Activated T-cell treated with anti-CD3 and anti-CD28 coated beads, Interleukin-2, amount 50 U/mL, for 4 hours (primary cell): ENCODE data around the gene SELENOI. TPM values are rescaled to one million over a fixed set of nuclear protein-coding genes. Genes with fewer than 3 reads are reported as not detected.
"Not testable (repeated sequence)": the region's sequence is repeated elsewhere in the genome, so short reads cannot be mapped to it uniquely, and the experiment has no call there.

ENCODE experiments used
- ATAC-seq, 2 donors: fragments of 200-7000 bp; cut with Tn5 transposase; one replicate each; pipeline ENCODE4 v1.10.0; 2021
- DNase-seq: peaks from one replicate; pipeline ENCODE4 v3.0.0-alpha.2; 2020
- H3K27me3 Mint-ChIP-seq: one replicate; pipeline ENCODE4 v1.8.0; 2021; ENCODE audit warnings: low read depth, mixed read lengths
- H3K36me3 Mint-ChIP-seq: one replicate; pipeline ENCODE4 v1.8.0; 2022; ENCODE audit warnings: mixed read lengths; ENCODE audit not compliant: insufficient read depth
- H3K4me1 Mint-ChIP-seq: one replicate; pipeline ENCODE4 v1.8.0; 2021; ENCODE audit warnings: low read depth, mixed read lengths
- H3K4me3 Mint-ChIP-seq: one replicate; pipeline ENCODE4 v1.8.0; 2021; ENCODE audit warnings: mild to moderate bottlenecking, moderate library complexity, mixed read lengths
- H3K9me3 Mint-ChIP-seq: one replicate; pipeline ENCODE4 v1.8.0; 2021; ENCODE audit warnings: mixed read lengths
- total RNA-seq, 3 donors: library from RNA; stranded (reverse); gene quantifications; one replicate each; pipeline ENCODE4 v1.2.1, GENCODE V29; 2021

The SELENOI gene
- total RNA-seq, 3 donors from 2014 or later, result 73.5 to 76.2 (median 76.0) TPM

GRCh38 chr2:26359886-26360473 is 14.0 kb downstream of the SELENOI start:
- Mint-ChIP-seq H3K4me3 (no peak overlapping the region), H3K36me3 (peaks cover 20% of the 10 kb centered on the region), H3K27me3 (no peaks in the 10 kb centered on the region), H3K9me3 (no peaks in the 10 kb centered on the region), H3K4me1 (peaks cover 62% of the 10 kb centered on the region)
- no peak for DNase-seq
- ATAC-seq, result no peak

GRCh38 chr2:26363323-26363722 is 17.4 kb downstream of the SELENOI start:
- DNase-seq (no peak), ATAC-seq (peak; percentile 65 to 77)
- Mint-ChIP-seq H3K27me3 (no peaks in the 10 kb centered on the region), H3K4me1 (peaks cover 33% of the 10 kb centered on the region), H3K36me3 (peaks cover 21% of the 10 kb centered on the region), H3K9me3 (no peaks in the 10 kb centered on the region), H3K4me3 (no peak overlapping the region)

GRCh38 chr2:26363958-26364357 is 18.0 kb downstream of the SELENOI start:
- ATAC-seq (no peak), DNase-seq (no peak)
- H3K4me3 Mint-ChIP-seq, result no peak overlapping the region
- peaks cover 28% of the 10 kb centered on the region for H3K4me1 Mint-ChIP-seq
- H3K36me3 Mint-ChIP-seq, result peaks cover 20% of the 10 kb centered on the region
- H3K9me3 Mint-ChIP-seq, result no peaks in the 10 kb centered on the region
- no peaks in the 10 kb centered on the region for H3K27me3 Mint-ChIP-seq

- H3K36me3 Mint-ChIP-seq, result peaks cover 21% of the 10 kb centered on the region
- H3K4me1 Mint-ChIP-seq, result peaks cover 21% of the 10 kb centered on the region
- H3K4me3 Mint-ChIP-seq, result no peak overlapping the region
- no peaks in the 10 kb centered on the region for H3K9me3 Mint-ChIP-seq
- no peak for DNase-seq
- no peaks in the 10 kb centered on the region for H3K27me3 Mint-ChIP-seq
- no peak for ATAC-seq
Observed at GRCh38 chr2:26364669-26365068, 18.7 kb downstream of the SELENOI start.

- DNase-seq, result no peak
- Mint-ChIP-seq H3K27me3 (no peaks in the 10 kb centered on the region), H3K36me3 (peaks cover 25% of the 10 kb centered on the region), H3K9me3 (no peaks in the 10 kb centered on the region), H3K4me3 (no peak overlapping the region), H3K4me1 (peaks cover 11% of the 10 kb centered on the region)
- no peak for ATAC-seq
Observed at GRCh38 chr2:26366957-26367356, 21.0 kb downstream of the SELENOI start.

GRCh38 chr2:26369664-26370063 is 23.7 kb downstream of the SELENOI start:
- not testable (repeated sequence) for H3K4me3 Mint-ChIP-seq, H3K27me3 Mint-ChIP-seq, ATAC-seq, DNase-seq, H3K9me3 Mint-ChIP-seq, H3K4me1 Mint-ChIP-seq
- peaks cover 35% of the 10 kb centered on the region for H3K36me3 Mint-ChIP-seq

- H3K36me3 Mint-ChIP-seq, result peaks cover 38% of the 10 kb centered on the region
- not testable (repeated sequence) for ATAC-seq, H3K27me3 Mint-ChIP-seq, H3K9me3 Mint-ChIP-seq, H3K4me3 Mint-ChIP-seq, DNase-seq, H3K4me1 Mint-ChIP-seq
Observed at GRCh38 chr2:26370909-26371308, 25.0 kb downstream of the SELENOI start.

- Mint-ChIP-seq H3K4me3 (no peak overlapping the region), H3K4me1 (peaks cover 5% of the 10 kb centered on the region)
- no peak for ATAC-seq
Observed at GRCh38 chr2:26376799-26377198, 30.9 kb downstream of the SELENOI start.

GRCh38 chr2:26380281-26380680 is 34.3 kb downstream of the SELENOI start:
- Mint-ChIP-seq H3K36me3 (peaks cover 41% of the 10 kb centered on the region), H3K4me1 (peaks cover 5% of the 10 kb centered on the region), H3K27me3 (no peaks in the 10 kb centered on the region), H3K4me3 (no peak overlapping the region), H3K9me3 (no peaks in the 10 kb centered on the region)
- ATAC-seq, result no peak
- no peak for DNase-seq

More at GRCh38 chr2:26376799-26377198, 30.9 kb downstream of the SELENOI start:
- peaks cover 45% of the 10 kb centered on the region for H3K36me3 Mint-ChIP-seq
- H3K9me3 Mint-ChIP-seq, result no peaks in the 10 kb centered on the region
- DNase-seq, result no peak
- H3K27me3 Mint-ChIP-seq, result no peaks in the 10 kb centered on the region

GRCh38 chr2:26382564-26382963 is 36.6 kb downstream of the SELENOI start:
- DNase-seq (no peak), ATAC-seq (no peak)
- H3K36me3 Mint-ChIP-seq, result peaks cover 36% of the 10 kb centered on the region
- H3K4me1 Mint-ChIP-seq, result no peaks in the 10 kb centered on the region
- H3K9me3 Mint-ChIP-seq, result no peaks in the 10 kb centered on the region
- H3K4me3 Mint-ChIP-seq, result no peak overlapping the region
- H3K27me3 Mint-ChIP-seq, result no peaks in the 10 kb centered on the region

- ATAC-seq (no peak), DNase-seq (no peak)
- H3K36me3 Mint-ChIP-seq, result peaks cover 31% of the 10 kb centered on the region
- no peaks in the 10 kb centered on the region for H3K27me3 Mint-ChIP-seq
- H3K9me3 Mint-ChIP-seq, result no peaks in the 10 kb centered on the region
- H3K4me1 Mint-ChIP-seq, result no peaks in the 10 kb centered on the region
- no peak overlapping the region for H3K4me3 Mint-ChIP-seq
Observed at GRCh38 chr2:26384183-26384582, 38.2 kb downstream of the SELENOI start.

GRCh38 chr2:26384597-26384996 is 38.7 kb downstream of the SELENOI start:
- H3K27me3 Mint-ChIP-seq, result no peaks in the 10 kb centered on the region
- DNase-seq, result no peak

GRCh38 chr2:26387189-26387588 is 41.2 kb downstream of the SELENOI start:
- H3K4me1 Mint-ChIP-seq, result no peaks in the 10 kb centered on the region
- DNase-seq, result no peak
- H3K9me3 Mint-ChIP-seq, result no peaks in the 10 kb centered on the region
- H3K36me3 Mint-ChIP-seq, result peaks cover 31% of the 10 kb centered on the region
- H3K4me3 Mint-ChIP-seq, result no peak overlapping the region
- no peaks in the 10 kb centered on the region for H3K27me3 Mint-ChIP-seq
- no peak for ATAC-seq

More at GRCh38 chr2:26384597-26384996, 38.7 kb downstream of the SELENOI start:
- H3K4me1 Mint-ChIP-seq, result no peaks in the 10 kb centered on the region
- H3K36me3 Mint-ChIP-seq, result peaks cover 33% of the 10 kb centered on the region
- no peak overlapping the region for H3K4me3 Mint-ChIP-seq
- no peak for ATAC-seq
- no peaks in the 10 kb centered on the region for H3K9me3 Mint-ChIP-seq

GRCh38 chr2:26394694-26395093 is 48.8 kb downstream of the SELENOI start:
- Mint-ChIP-seq H3K36me3 (peaks cover 14% of the 10 kb centered on the region), H3K27me3 (no peaks in the 10 kb centered on the region), H3K9me3 (no peaks in the 10 kb centered on the region), H3K4me3 (no peak overlapping the region), H3K4me1 (peaks cover 15% of the 10 kb centered on the region)
- ATAC-seq (no peak), DNase-seq (no peak)

GRCh38 chr2:26395394-26395793 is 49.5 kb downstream of the SELENOI start:
- no peak for ATAC-seq
- no peak overlapping the region for H3K4me3 Mint-ChIP-seq
- H3K4me1 Mint-ChIP-seq, result peaks cover 19% of the 10 kb centered on the region
- no peaks in the 10 kb centered on the region for H3K27me3 Mint-ChIP-seq
- H3K36me3 Mint-ChIP-seq, result peaks cover 10% of the 10 kb centered on the region
- no peaks in the 10 kb centered on the region for H3K9me3 Mint-ChIP-seq
- DNase-seq, result no peak
